Esophagus squamous epithelium (tissue), 4 donors: ENCODE data around the gene RAB9A.

ENCODE experiments used
- CTCF ChIP-seq, 6 experiments: fragments of 450-650 bp in 4 of 6; fragments of 200-600 bp in 2 of 6; sonication (generic) in 2 of 6; IDR thresholded peaks; one replicate each; pipeline ENCODE4 v1.5.1; 2016 to 2019; ENCODE audit warnings: antibody characterized with exemption in 6 of 6, mild to moderate bottlenecking in 4 of 6, moderate library complexity in 4 of 6
- POLR2A ChIP-seq, 4 donors: fragments of 450-650 bp; IDR thresholded peaks; one replicate each; pipeline ENCODE4 v1.6.1; 2017; ENCODE audit warnings: antibody characterized with exemption in 4 of 4, mild to moderate bottlenecking in 4 of 4, moderate library complexity in 3 of 4

GRCh38 chrX:13717700-13718472, 29.0 kb downstream of the RAB9A start:
- TF ChIP-seq CTCF (IDR thresholded peaks at IDR 0.05), result no peak
- no peak for TF ChIP-seq POLR2A (IDR thresholded peaks at IDR 0.05)
